NCI-H2081 treated with DMSO at 0.1 percent for 48 hours (cell line): ENCODE measurements around the gene SLC25A1.
"Not testable (repeated sequence)": the region's sequence is repeated elsewhere in the genome, so short reads cannot be mapped to it uniquely, and the experiment has no call there.

Experiments
- DNase-seq: peaks from one replicate; lab custom pipeline; 2025; lab: John Stamatoyannopoulos, UW

Gene SLC25A1

DNA sequence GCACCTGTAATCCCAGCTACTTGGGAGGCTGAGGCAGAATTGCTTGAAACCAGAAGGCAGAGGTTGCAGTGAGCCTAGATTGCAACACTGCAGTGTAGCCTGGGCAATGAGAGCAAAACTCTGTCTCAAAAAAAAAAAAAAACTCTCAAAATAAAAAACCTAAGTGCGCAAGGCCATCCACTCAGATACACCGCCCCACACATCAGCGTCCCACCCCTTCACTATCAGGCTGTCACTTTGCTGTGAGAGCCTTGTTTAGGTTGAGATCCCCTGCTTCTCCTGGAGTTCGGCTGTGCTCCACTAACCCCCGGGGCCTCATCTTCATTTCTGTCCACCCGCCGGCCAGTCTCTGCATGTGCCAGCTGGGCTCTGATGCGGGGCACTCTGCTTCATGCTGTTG, 12.1 kb downstream of the SLC25A1 start:
- DNase-seq, result no peak

DNA sequence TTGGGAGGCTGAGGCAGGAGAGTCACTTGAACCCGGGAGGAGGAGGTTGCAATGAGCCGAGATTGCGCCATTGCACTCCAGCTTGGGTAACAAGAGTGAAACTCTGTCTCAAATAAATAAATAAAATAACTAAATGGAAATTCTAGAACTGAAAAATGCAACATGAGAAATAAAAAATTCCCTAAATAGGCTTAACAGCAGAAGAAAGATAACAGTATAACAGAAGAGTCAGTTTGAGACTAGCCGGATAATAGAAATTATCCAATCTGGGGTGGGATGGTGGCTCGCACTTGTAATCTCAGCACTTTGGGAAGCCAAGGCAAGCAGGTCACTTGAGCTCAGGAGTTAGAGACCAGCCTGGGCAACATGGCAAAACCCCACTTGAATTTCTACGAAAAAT, 14.1 kb downstream of the SLC25A1 start:
- no peak for DNase-seq

DNA sequence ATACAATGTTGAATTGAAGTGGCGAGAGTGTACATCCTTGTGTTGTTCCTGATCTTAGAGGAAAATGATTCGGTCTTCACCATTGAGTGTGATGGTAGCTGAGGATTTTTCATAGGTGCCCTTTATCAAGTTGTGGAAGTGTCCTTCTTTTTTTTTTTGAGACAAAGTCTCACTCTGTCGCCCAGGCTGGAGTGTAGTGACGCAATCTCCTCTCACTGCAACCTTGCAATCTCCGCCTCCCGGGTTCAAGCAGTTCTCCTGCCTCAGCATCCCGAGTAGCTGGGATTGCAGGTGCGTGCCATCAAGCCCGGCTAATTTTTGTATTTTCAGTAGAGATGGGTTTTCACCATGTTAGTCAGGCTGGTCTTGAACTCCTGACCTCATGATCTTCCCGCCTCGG, 19.9 kb downstream of the SLC25A1 start:
- not testable (repeated sequence) for DNase-seq

DNA sequence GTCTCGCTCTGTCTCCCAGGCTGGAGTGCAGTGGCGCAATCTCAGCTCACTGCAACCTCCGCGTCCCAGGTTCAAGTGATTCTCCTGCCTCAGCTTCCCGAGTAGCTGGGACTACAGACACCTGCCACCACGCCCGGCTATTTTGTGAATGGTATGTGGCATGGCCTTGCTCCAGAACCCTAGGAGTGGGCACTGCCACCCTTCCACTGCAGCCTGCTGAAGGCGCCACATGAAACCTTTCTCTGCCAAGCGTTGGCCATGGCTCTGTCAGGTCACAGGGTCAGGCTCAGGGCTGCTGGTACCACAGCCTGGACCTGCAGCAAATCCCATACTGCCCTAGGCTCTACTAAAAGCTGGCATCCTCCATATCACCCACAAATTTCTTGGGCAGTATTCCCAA, 22.4 kb downstream of the SLC25A1 start:
- DNase-seq, result not testable (repeated sequence)

DNA sequence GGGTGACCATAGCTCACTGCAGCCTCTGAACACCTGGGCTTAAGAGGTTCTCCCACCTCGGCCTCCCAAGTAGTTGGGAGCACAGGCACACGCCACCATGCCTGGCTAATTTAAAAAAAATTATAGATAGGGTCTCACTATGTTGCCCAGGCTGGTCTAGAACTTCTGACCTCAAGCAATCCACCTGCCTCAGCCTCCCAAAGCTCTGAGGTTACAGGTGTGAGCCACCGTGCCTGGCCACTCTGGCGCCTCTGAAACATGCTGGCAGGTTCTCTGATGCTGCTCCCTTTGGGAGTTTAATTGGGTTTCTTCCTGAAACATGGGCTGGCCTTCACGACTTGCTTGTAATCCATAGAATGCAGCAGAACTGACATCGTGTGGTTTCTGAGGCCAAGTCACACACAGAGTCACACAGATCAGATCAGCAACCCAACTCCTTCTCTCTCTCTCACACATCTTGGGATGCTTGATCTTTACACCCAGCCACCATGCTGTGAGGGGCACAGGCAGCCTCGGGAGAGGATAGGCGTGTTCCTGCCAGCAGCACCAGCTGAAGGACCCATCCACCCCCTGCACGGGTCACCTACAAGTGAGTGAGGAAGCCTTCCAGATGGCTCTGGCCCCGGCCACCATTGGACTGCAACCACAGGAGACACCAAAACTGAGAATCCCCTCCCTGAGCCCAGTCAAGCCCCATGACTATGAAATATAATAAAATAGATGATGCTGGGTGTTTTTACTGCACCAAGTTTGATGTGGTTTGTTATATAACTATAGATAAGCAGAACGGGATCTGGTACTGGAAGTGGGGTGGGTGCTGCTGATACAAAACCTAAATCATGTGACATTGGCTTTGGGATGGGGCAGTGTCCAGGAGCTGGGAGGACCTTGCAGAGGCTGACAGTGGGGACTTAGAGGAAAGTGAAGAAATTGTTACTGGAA, 25.3 kb downstream of the SLC25A1 start:
- DNase-seq, result no peak

DNA sequence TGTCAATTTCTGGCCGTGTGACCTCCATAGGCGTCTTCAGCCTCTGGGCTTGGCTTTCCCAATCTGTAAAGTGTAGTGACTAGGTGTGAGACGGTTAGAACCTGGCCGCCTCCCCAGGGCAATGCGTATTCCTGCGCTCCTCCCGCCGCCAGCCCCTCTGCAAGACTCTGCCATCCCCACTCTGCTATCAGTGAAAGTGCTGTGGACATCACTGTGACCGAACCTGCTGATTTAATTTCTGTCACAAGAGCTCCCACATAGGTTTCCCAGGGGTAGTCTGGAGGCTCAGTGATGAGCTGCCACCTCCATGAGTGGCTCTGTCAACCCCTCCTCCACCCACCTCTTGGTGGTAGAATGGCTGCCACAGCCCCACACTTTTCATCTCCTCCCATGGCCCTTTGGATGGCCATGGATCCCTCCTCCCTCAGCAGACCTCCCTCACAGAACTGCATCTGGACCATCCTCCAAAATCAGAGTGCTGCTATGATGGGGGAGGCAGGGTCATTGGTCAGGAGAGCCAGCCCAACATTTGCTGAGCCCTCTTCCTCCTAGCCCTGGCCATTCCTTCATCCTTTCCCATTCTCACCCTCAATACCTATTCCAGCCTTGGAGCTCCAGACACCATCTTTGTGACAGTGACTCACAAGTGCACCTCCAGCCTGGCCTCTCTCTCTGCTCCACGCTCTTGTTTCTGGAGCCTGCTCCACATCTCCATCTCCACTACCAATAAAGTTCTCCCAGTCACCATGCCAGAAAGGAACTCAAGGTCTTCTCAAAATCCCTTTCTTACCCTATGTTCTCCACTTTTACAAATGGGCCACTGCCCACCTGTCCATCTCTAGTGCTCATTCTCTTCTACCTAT, 27.0 kb downstream of the SLC25A1 start:
- no peak for DNase-seq

DNA sequence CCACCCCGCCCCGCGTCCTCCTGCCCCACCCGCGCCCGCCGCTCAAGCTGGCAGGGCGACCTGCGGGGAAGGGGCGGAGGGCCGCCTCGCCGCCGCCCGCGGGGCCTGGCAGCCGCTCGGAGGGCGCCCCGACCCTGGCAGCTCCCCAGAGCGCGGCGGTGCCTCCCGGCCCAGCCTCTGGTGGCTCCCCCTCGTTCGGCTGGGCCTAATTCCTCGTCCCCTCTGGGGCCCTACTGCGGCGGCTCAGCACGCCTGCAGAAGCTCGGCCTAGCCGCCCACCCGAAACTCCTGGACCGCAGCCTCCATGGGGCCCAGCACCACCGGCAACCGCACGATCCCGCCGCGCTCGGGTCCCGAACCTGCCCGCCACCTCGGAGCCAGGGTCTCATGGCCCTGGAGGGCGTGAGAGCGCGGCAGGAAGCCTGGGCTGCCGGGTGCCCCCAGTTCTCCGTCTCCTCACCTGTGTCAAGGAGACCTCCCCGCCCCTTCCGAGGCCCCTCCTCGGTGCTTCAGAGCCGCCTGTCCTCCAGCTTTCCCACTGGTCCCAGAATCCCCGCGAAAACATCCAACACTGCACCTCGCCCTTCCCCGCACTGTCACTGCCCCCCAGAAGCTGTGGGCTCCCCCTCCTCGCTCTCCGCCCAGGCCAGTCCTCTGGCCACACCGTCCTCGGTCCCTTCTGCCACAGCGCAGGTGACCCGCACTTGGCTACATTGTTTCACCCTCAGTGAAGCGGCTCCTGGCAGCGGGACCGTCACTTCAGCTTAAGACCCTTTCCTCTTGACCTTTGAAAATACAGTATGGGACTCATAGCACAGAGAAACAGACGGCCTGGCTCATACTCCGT, 27.8 kb downstream of the SLC25A1 start:
- DNase-seq, result no peak

DNA sequence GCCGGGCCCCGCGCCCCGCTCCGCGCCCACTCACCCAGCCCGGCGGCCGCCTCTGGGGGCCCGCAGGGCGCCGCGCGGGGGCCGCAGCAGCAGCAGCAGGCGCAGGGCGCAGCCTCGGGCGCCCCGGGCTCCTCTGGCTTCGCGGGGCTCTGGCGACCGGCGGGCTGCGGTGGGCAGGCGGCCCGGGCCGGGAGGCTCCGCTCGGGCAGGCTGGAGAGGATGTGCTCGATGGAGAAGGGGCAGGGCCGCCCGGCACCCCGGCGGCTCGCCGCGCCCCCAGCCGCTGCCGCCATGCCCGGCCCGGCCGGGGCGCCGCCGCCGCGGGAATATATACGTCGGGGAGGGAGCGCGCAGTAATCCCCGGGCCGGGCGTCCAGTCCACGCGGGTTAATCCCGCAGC, 28.5 kb downstream of the SLC25A1 start, which contains the start of gene GSC2:
Gene GSC2, minus strand, starts transcription at position 302 of the 400 bp plus-strand sequence. Its CDS starts 9 bp downstream, at position 293.
- DNase-seq, result no peak

DNA sequence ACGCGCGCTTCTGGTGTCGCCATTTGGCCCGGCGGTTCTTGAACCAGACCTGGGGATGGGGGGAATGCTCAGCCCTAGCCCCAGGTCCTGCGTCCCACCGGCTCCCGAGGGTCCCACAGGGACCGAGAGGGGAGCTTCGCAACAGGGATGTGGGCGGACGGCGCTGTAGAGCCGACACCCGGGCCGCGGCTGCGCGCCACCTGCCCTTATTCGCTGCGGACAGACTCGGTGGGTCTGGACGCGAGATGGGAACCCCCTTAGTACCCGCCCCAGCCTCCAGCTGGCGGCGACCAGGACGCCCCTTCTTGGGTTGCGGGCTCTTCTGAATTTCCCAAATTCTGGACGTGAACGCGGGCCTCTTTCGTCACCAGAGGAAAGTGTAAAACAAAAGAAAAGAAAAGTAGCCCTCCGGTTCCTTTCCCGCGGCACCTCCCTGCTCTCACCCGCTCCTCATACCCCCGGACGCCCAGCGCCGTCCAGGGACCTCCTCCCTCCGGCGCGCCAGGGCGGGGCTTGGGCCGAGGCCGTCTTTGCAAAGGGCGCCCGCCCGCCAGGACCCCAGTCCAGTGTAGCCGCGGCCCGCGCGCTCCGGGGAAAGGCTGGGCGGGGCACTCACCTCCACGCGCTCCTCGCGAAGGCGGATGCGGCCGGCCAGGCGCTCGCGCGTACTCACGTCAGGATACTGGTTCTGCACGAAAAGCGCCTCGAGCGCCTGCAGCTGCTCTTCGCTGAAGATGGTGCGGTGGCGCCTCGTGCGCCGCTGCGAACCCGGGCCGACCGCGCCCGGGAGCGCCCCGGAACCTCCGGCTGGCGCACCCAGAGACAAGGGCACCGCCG, 29.3 kb downstream of the SLC25A1 start:
- no peak for DNase-seq

DNA sequence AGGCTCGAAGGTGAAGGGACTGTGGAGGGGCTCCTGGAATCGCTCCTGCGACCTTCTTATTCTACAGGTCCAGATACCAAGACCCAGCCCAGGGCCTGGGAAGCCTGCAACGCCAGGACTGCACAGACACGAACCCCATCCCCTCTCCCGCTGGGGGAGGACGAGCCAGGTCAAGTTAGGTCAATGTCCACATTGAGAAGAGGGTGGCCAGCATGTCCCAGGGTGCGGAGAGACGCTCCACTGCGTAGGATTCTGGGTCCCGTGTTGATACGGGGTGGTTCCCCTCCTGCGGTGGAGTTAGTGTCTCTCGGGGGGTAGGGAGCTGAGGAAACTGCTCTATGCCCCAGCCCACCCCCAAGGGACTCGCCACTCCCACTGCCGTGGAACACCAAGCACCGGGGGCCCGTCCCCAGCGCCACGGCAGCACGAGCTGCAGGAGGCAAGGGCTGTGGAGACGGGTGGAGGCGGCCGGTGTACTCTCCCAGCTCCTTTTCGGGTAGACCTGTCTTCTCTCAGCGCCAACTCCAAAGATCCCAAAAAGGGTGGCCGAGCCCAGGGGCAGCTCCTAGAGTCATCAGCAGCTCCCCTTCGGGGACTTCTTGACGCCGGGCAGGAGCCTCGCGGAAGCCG, 30.0 kb downstream of the SLC25A1 start:
- DNase-seq, result no peak

DNA sequence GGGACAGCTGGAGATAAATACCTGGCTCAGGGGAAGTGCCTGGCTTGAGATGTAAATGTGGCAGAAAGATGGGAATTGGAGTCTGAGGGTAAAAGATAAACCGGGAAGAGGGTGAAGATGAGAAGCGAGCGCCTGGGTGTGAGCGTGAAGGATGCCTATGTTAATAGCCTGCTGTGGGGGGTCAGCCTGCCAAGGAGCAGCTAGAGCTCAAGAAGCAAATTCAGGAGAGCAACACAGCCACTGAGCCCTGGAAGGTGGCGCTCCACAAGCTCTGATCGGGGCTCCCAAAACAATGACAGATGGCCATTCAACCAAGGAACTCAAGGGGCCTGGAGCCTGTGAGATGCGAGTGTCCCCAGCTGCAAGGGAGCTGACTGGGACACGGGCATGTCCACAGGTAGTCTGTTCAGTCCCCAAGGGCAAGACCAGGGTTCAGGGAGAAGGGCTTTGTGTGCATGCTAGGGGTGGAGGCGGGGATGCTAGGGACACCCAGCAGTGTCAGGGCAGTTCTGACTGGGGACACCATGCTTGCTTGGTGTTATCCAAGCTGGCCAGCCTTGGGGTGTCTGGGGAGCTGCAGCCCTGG, 31.2 kb downstream of the SLC25A1 start:
- DNase-seq, result no peak

DNA sequence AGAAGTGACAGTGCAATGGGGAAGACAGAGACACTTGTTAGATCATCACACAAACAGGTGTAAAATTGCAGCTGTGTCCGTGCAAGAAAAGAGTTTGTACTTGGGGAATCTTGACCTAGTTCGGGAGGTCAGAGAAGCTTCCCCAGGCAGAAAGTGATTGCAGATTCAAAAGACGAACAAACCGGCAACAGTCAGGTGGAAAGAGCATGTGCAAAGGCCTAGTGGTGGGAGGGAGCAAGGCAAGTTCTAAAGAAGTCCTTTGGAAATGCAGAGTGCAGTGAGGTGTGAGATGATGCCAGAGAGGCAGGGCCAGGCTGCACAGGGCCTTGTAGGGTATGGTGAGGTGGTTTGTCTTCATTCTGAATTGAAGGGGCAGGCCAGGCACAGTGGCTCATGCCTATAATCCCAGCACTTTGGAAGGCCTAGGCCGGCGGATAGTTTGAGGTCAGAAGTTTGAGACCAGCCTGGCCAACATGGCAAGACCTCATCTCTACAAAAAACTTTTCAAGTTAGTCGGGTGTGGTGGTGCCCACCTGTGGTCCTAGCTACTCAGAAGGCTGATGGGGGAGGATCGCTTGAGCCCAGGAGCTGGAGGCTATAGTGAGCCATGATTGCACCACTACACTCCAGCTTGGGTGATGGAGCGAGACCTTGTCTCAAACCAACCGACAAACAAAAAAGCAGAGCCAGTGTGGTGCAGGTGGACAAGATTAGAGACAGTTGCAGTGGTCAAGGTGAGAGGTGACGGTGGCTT, 32.1 kb downstream of the SLC25A1 start:
- DNase-seq, result no peak

DNA sequence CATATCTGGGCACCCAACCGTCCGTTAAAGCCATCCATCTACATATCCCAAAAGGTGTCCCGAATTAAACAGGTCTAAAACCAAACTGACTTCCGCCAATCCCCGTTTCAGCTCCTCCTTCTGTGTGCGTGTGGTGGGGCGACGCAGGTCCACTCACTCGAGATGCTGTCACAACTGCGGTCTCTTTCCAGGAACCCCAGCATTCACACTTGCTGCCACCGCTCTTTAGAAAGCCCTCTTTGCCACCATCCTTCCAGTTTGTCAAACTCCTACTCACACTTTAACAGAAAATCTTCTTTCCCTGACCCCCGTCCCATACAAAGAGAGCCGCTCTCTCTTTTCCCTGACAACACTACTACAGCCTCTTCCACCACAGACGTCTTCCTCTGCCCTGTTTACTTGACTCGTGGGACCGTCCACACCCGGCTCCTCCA, 34.6 kb downstream of the SLC25A1 start:
- DNase-seq, result no peak

DNA sequence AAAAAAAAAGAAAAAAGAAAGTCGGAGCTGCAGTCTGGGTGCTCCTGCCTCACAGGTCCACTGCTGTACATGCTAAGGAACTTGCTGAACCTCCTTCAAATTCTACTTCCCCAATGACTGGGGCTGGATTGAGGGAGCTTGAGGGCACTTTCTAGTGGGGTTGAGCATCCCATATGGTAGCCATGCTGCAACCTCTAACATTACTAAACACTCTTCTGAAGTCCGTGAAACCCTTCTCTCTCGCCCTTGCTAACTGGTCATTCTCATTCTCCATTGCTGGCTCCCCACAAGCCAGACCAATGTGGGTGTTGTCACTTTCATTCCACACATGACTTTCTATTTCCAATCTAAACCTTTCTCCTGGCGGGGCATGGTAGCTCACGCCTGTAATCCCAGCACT, 35.3 kb downstream of the SLC25A1 start:
- DNase-seq, result no peak

DNA sequence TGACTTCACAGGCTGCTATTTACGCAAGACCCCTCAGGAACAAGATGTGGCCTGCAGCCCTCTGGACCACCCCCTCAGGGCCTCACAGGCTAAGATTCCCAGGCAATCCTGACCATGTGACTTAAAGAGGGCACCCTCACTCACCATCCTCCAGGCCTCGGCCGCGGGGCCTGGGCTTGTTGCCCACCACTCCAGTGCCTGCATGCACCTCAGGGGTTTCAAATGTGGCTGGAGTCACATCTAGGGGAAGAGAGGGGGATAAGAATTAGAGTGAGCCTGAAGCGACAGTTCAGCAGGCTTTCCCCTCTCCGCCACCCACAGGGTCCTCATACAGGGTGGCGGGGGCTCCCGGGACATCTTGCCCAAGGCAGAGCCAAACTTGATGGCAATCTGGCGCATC, 36.1 kb downstream of the SLC25A1 start:
- DNase-seq, result no peak

DNA sequence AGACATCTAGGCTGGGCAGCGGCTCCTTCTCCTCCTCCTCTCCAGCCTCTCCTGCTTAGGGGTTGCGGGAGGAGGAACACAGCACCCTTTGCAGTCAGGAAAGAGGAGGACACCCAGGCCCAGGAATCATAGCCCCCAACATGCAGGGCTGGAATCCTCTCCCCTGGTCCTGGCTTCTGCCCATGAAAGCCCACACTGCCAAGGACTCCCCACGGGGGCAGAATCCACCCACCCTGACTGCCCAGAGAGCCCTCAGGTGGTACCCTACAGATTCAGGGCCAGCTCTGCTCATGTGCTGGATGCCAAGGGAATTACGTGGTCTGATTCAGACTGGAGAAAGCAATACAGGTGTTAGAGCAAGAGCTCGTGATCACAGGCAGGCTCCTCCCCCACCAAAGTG, 38.6 kb downstream of the SLC25A1 start:
- DNase-seq, result no peak

DNA sequence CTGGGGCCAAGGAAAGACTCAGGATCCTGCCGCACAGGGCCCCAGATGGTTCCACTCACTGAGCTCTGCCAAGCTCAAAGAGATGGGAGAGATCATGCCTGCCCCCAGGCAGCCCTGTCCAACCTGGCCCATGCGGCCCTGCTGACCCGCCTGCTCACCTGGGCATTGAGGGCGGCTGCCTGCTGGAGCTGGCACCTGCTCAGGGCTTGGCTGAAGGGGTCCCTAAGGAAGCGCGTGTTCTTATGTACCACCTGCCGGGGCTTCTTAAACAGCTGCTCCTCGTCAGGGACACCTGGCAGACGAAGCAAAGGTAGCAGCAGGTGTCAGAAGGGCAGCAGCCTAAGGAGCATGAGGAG, 39.6 kb downstream of the SLC25A1 start:
- no peak for DNase-seq

DNA sequence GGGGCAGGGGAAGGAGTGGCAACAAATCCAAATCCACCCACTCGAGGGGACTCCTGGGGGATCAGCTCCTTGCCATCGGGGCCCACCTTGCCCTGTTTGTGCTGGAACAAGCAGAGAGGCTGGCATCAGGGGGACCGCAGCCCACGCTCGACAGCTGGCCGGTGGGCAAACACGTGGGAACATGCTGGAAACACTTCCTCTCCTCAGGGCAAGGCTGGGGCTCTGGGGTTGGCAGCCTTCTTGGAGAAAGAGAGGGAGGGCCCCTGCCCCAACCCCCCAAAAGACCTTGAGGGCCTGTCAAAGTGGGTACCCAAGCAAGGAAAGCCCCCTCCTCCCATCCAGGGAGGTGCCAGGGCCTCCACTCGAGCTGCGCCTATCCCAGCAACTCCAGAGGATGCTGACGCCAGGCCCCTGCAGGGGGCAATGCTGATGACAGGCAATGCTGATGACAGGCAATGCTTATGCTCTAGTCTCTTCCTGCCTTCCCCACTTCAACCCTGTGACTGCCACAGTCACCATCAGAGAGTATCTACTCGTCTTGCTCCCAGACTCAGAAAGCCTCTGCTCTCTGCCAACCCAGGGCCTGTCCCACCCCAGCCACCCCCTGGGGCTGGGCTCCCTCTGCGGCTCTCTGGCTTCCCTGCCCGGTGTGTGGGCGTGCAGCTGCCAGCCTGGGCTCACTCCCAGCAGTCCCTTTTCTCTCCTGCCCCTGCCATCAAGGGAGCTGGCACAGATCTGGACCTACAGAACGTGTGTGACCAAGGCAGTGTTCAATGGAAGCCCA, 40.1 kb downstream of the SLC25A1 start:
- DNase-seq, result no peak
